OCI-LY1 (cell line): Measurements from ENCODE around the gene HYAL2.

Experiments
- H2AFZ ChIP-seq: fragments of 200-600 bp; sonication (generic), shearing (Covaris generic); 2 replicates; pipeline ENCODE4 v1.6.0; 2014; ENCODE audit warnings: antibody characterized with exemption, mild to moderate bottlenecking, low read length
- H3F3A ChIP-seq: fragments of 200-600 bp; sonication (generic), shearing (Covaris generic); 2 replicates; pipeline ENCODE4 v1.6.0; 2014; ENCODE audit warnings: mild to moderate bottlenecking, antibody characterized with exemption, low read length, moderate library complexity; ENCODE audit not compliant: insufficient read depth
- H3K27ac ChIP-seq: fragments of 200-600 bp; sonication (generic); 2 replicates; pipeline ENCODE4 v1.5.1; 2014; ENCODE audit warnings: low read length, mixed run types, mild to moderate bottlenecking, low read depth; ENCODE audit not compliant: poor library complexity, severe bottlenecking
- H3K27me3 ChIP-seq: fragments of 200-600 bp; sonication (generic); 2 replicates; pipeline ENCODE4 v1.6.0; 2014; ENCODE audit warnings: antibody characterized with exemption, mild to moderate bottlenecking, low read length, moderate library complexity; ENCODE audit not compliant: insufficient read depth
- H3K36me3 ChIP-seq: fragments of 200-600 bp; sonication (generic); 2 replicates; pipeline ENCODE4 v1.6.1; 2014; ENCODE audit warnings: mild to moderate bottlenecking, antibody characterized with exemption, low read length, moderate library complexity, mixed read lengths; ENCODE audit not compliant: insufficient read depth
- H3K4me1 ChIP-seq: fragments of 200-600 bp; sonication (generic); 2 replicates; pipeline ENCODE4 v1.5.1; 2014; ENCODE audit warnings: mild to moderate bottlenecking, low read length, moderate library complexity; ENCODE audit not compliant: insufficient read depth, severe bottlenecking
- H3K4me2 ChIP-seq: fragments of 200-600 bp; sonication (generic), shearing (Covaris generic); 2 replicates; pipeline ENCODE4 v1.6.1; 2014; ENCODE audit warnings: low read length
- H3K4me3 ChIP-seq: fragments of 200-600 bp; sonication (generic); 2 replicates; pipeline ENCODE4 v1.5.1; 2014; ENCODE audit warnings: low read length, low read depth, mild to moderate bottlenecking, mixed read lengths; ENCODE audit not compliant: poor library complexity, severe bottlenecking
- H3K79me2 ChIP-seq: fragments of 200-600 bp; shearing (Covaris generic); 2 replicates; pipeline ENCODE4 v1.6.1; 2016; ENCODE audit warnings: mixed run types, low read length, mixed read lengths; ENCODE audit not compliant: insufficient read depth
- H3K9ac ChIP-seq: fragments of 200-600 bp; sonication (generic), shearing (Covaris generic); 2 replicates; pipeline ENCODE4 v1.6.1; 2014; ENCODE audit warnings: mild to moderate bottlenecking, low read length, mixed read lengths
- H3K9me2 ChIP-seq: fragments of 200-600 bp; sonication (generic), shearing (Covaris generic); 2 replicates; pipeline ENCODE4 v1.6.1; 2014; ENCODE audit warnings: low read depth, mild to moderate bottlenecking, low read length, mixed read lengths
- H3K9me3 ChIP-seq: fragments of 200-600 bp; shearing (Covaris generic); 2 replicates; pipeline ENCODE4 v1.6.1; 2014; ENCODE audit warnings: low read length, mixed read lengths
- H4K20me1 ChIP-seq: fragments of 200-600 bp; sonication (generic), shearing (Covaris generic); 2 replicates; pipeline ENCODE4 v1.6.0; 2016; ENCODE audit warnings: mild to moderate bottlenecking, low read length; ENCODE audit not compliant: insufficient read depth
- EZH2 ChIP-seq: fragments of 200-600 bp; sonication (generic), shearing (Covaris generic); IDR thresholded peaks from 2 replicates; pipeline ENCODE4 v1.8.0; 2017; ENCODE audit warnings: borderline replicate concordance, mixed run types, mild to moderate bottlenecking, antibody characterized with exemption, low read length, moderate library complexity, mixed read lengths
- TF ChIP-seq, protein P1 (sequence below): fragments of 200-600 bp; sonication (generic), shearing (Covaris generic); IDR thresholded peaks from 2 replicates; pipeline ENCODE4 v1.5.1; 2017; ENCODE audit warnings: mild to moderate bottlenecking, antibody characterized with exemption, low read length, moderate library complexity, mixed read lengths

The HYAL2 gene

GRCh38 chr3:50269460-50269859 is 53.1 kb downstream of the HYAL2 start:
- Histone ChIP-seq H3K4me2 (no peak overlapping the region), H3K27ac (no peak overlapping the region)

DNA sequence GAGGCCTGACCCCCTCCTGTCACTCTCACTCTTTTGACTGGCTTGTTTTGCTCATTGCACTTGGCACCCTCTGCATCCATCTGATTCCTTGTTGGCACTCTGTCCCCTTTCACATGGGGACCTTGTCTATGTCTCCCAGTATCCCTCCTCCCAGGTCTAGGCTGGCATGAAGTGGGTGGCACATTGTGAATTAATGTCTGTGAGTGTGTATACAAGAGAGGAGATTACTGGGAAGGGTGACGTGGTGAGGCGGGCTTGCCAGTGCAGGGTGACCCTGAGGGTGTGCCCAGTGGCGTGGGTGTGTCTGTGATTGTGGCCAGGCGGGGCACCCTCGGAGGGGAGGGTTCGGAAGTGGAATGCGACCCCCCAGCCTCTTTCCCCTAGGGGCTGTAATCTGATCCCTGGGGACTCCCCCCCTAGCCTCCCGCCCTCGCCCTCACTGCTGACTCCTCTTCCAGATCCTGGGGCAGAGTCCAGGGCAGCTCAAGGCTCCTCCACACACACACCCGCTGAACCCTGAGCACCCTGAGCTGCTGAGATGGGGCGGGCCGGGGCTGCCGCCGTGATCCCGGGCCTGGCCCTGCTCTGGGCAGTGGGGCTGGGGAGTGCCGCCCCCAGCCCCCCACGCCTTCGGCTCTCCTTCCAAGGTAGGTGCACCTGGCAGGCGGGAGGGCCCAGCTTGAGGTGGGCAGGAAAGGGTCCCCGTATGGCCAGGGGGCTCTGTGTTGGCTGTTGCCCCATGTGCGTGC is 53.7 kb downstream of the HYAL2 start, which contains the start of gene SEMA3B:
Gene SEMA3B, plus strand, starts transcription at position 445 of the 749 bp plus-strand sequence. Its CDS starts 94 bp downstream, at position 539.
- peaks cover 6% of the 10 kb centered on the region for H3K4me1 ChIP-seq
- H4K20me1 ChIP-seq, result no peaks in the 10 kb centered on the region
- no peaks in the 10 kb centered on the region for H3K36me3 ChIP-seq
- H3K79me2 ChIP-seq, result no peaks in the 10 kb centered on the region
- no peak within 1 kb of the TSS for H2AFZ ChIP-seq
- 0 out of 2 replicates have a peak, but pooled peaks cover 4% of the 10 kb centered on the region for H3K27me3 ChIP-seq
- no peaks in the 10 kb centered on the region for H3K9me2 ChIP-seq
- H3F3A ChIP-seq, result no peaks in the 10 kb centered on the region
- H3K4me3 ChIP-seq, result no peak within 1 kb of the TSS
- no peak for TF ChIP-seq EZH2
- H3K4me2 ChIP-seq, result no peak within 1 kb of the TSS
- no peak within 1 kb of the TSS for H3K9ac ChIP-seq
- H3K9me3 ChIP-seq, result no peaks in the 10 kb centered on the region
- no peak within 1 kb of the TSS for H3K27ac ChIP-seq

More at GRCh38 chr3:50269460-50269859, 53.1 kb downstream of the HYAL2 start:
- H3K36me3 ChIP-seq, result no peaks in the 10 kb centered on the region
- 0 out of 2 replicates have a peak, but pooled peaks cover 4% of the 10 kb centered on the region for H3K27me3 ChIP-seq
- H4K20me1 ChIP-seq, result no peaks in the 10 kb centered on the region
- no peak overlapping the region for H3K9ac ChIP-seq
- peaks cover 6% of the 10 kb centered on the region for H3K4me1 ChIP-seq
- no peaks in the 10 kb centered on the region for H3K9me2 ChIP-seq
- no peaks in the 10 kb centered on the region for H3K9me3 ChIP-seq
- TF ChIP-seq EZH2, result no peak
- TF ChIP-seq, protein P1, sequence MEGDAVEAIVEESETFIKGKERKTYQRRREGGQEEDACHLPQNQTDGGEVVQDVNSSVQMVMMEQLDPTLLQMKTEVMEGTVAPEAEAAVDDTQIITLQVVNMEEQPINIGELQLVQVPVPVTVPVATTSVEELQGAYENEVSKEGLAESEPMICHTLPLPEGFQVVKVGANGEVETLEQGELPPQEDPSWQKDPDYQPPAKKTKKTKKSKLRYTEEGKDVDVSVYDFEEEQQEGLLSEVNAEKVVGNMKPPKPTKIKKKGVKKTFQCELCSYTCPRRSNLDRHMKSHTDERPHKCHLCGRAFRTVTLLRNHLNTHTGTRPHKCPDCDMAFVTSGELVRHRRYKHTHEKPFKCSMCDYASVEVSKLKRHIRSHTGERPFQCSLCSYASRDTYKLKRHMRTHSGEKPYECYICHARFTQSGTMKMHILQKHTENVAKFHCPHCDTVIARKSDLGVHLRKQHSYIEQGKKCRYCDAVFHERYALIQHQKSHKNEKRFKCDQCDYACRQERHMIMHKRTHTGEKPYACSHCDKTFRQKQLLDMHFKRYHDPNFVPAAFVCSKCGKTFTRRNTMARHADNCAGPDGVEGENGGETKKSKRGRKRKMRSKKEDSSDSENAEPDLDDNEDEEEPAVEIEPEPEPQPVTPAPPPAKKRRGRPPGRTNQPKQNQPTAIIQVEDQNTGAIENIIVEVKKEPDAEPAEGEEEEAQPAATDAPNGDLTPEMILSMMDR, result no peak
- no peak overlapping the region for H3K4me3 ChIP-seq
- H3K79me2 ChIP-seq, result no peaks in the 10 kb centered on the region
- H2AFZ ChIP-seq, result no peak overlapping the region
- no peaks in the 10 kb centered on the region for H3F3A ChIP-seq

DNA sequence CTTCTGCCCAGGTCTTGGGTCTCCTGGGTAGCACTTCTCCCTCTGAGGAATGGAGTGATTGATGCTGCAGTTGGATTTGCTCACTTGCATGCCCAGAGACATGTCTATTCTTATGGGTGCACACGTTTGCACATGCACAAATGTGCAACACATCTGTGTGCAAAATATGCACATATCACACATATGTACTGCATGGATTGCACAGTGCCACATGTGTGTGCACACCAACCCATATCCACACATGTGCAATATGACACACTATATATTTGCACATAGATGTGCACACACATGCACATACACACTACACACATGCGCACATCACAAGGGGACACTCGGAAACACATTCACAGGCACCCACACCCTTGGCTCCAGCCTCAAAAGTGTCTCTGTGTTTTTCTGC is 54.3 kb downstream of the HYAL2 start:
- no peaks in the 10 kb centered on the region for H3K36me3 ChIP-seq
- no peaks in the 10 kb centered on the region for H3K9me2 ChIP-seq
- no peaks in the 10 kb centered on the region for H4K20me1 ChIP-seq
- 0 out of 2 replicates have a peak, but pooled peaks cover 4% of the 10 kb centered on the region for H3K27me3 ChIP-seq
- no peaks in the 10 kb centered on the region for H3K79me2 ChIP-seq
- no peak overlapping the region for H3K4me2 ChIP-seq
- H3K27ac ChIP-seq, result no peak overlapping the region
- TF ChIP-seq, protein P1, result no peak
- no peak for TF ChIP-seq EZH2
- H3K4me1 ChIP-seq, result peaks cover 3% of the 10 kb centered on the region
- H3F3A ChIP-seq, result no peaks in the 10 kb centered on the region
- no peaks in the 10 kb centered on the region for H3K9me3 ChIP-seq
- H2AFZ ChIP-seq, result no peak overlapping the region
- no peak overlapping the region for H3K9ac ChIP-seq
- no peak overlapping the region for H3K4me3 ChIP-seq
